Thymus (tissue), 11 donors: ENCODE results near the gene CYP21A2. TPM values are rescaled to one million over a fixed set of nuclear protein-coding genes. Genes with fewer than 3 reads are reported as not detected.
"Not testable (repeated sequence)": the region's sequence is repeated elsewhere in the genome, so short reads cannot be mapped to it uniquely, and the experiment has no call there.

Experiments
- DNase-seq, 9 donors: peaks; one replicate each; pipeline ENCODE4 v3.0.0-alpha.2; 2013; ENCODE audit warnings: low spot score in 9 of 9, low read depth in 6 of 9, missing footprints in 1 of 9
- H3K27ac ChIP-seq, 2 donors: one replicate each; pipeline ENCODE4 v1.5.1; 2013; ENCODE audit warnings: control low read depth in 1 of 2, low read depth in 1 of 2, low read length in 1 of 2, mild to moderate bottlenecking in 1 of 2, moderate library complexity in 1 of 2
- H3K27me3 ChIP-seq, 2 donors: one replicate each; pipeline ENCODE4 v1.5.1; 2013; ENCODE audit warnings: low read length in 1 of 2; ENCODE audit not compliant: control insufficient read depth in 2 of 2, insufficient read depth in 1 of 2
- H3K36me3 ChIP-seq, 2 donors: one replicate each; pipeline ENCODE4 v1.5.1; 2013; ENCODE audit warnings: low read length in 1 of 2, mild to moderate bottlenecking in 1 of 2, moderate library complexity in 1 of 2; ENCODE audit not compliant: control insufficient read depth in 2 of 2, insufficient read depth in 2 of 2
- H3K4me1 ChIP-seq, 2 donors: one replicate each; pipeline ENCODE4 v1.5.1; 2013; ENCODE audit warnings: low read length in 2 of 2; ENCODE audit not compliant: control insufficient read depth in 2 of 2, insufficient read depth in 2 of 2
- H3K4me3 ChIP-seq, 2 donors: one replicate each; pipeline ENCODE4 v1.5.1; 2013; ENCODE audit warnings: low read length in 2 of 2, control low read depth in 1 of 2, mild to moderate bottlenecking in 1 of 2
- H3K9me3 ChIP-seq, 2 donors: one replicate each; pipeline ENCODE4 v1.5.1; 2013; ENCODE audit warnings: low read length in 1 of 2, mild to moderate bottlenecking in 1 of 2; ENCODE audit not compliant: control insufficient read depth in 2 of 2, insufficient read depth in 1 of 2
- WGBS: extraction: QIAGEN DNeasy Blood & Tissue Kit; methylation state at CpG from one replicate; pipeline ENCODE4 v1.1.7; 2013; 5-methylcytosine and 5-hydroxymethylcytosine counted together
- polyA plus RNA-seq: library from polyadenylated mRNA; stranded (reverse); fragments of 200-250 nt; gene quantifications from one replicate; pipeline ENCODE4 v1.2.3, GENCODE V29; 2013
- total RNA-seq: library from RNA; stranded (reverse); fragments of 120-200 nt; gene quantifications from one replicate; pipeline ENCODE4 v1.2.4, GENCODE V29; 2013
- donor health status: healthy.

Gene CYP21A2
- total and polyA plus RNA-seq, 2 donors, result 0.24 to 15.7 TPM

GRCh38 chr6:32005991-32006529, 32.2 kb upstream of the CYP21A2 start:
- WGBS, result 84% methylated on average over 8 of the region's 8 CpGs
- H3K36me3 ChIP-seq, H3K9me3 ChIP-seq, H3K4me3 ChIP-seq, H3K27me3 ChIP-seq, H3K27ac ChIP-seq, H3K4me1 ChIP-seq, DNase-seq: not testable (repeated sequence)

DNA sequence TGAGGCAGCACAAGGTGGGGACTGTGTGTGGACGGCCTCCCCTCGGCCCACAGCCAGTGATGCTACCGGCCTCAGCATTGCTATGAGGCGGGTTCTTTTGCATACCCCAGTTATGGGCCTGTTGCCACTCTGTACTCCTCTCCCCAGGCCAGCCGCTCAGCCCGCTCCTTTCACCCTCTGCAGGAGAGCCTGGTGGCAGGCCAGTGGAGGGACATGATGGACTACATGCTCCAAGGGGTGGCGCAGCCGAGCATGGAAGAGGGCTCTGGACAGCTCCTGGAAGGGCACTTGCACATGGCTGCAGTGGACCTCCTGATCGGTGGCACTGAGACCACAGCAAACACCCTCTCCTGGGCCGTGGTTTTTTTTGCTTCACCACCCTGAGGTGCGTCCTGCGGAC, 31.1 kb upstream of the CYP21A2 start:
- not testable (repeated sequence) for DNase-seq, H3K4me3 ChIP-seq, H3K4me1 ChIP-seq, H3K36me3 ChIP-seq, H3K9me3 ChIP-seq, H3K27me3 ChIP-seq, H3K27ac ChIP-seq
- WGBS, result 91% methylated on average over 12 of the region's 12 CpGs

DNA sequence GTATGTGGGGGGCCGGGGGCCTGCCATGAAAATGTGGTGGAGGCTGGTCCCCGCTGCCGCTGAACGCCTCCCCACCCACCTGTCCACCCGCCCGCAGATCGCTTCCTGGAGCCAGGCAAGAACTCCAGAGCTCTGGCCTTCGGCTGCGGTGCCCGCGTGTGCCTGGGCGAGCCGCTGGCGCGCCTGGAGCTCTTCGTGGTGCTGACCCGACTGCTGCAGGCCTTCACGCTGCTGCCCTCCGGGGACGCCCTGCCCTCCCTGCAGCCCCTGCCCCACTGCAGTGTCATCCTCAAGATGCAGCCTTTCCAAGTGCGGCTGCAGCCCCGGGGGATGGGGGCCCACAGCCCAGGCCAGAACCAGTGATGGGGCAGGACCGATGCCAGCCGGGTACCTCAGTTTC, 30.2 kb upstream of the CYP21A2 start:
- H3K36me3 ChIP-seq, H3K27ac ChIP-seq, H3K27me3 ChIP-seq, H3K9me3 ChIP-seq, H3K4me1 ChIP-seq, H3K4me3 ChIP-seq, DNase-seq: not testable (repeated sequence)
- WGBS, result no CpG with 5 or more reads among the region's 24 CpGs

- H3K9me3 ChIP-seq, H3K4me3 ChIP-seq, H3K27me3 ChIP-seq, H3K36me3 ChIP-seq, H3K4me1 ChIP-seq, H3K27ac ChIP-seq, DNase-seq: not testable (repeated sequence)
- 60% methylated on average over 7 of the region's 12 CpGs for WGBS
Measured at GRCh38 chr6:32008616-32009015, 29.6 kb upstream of the CYP21A2 start.

DNA sequence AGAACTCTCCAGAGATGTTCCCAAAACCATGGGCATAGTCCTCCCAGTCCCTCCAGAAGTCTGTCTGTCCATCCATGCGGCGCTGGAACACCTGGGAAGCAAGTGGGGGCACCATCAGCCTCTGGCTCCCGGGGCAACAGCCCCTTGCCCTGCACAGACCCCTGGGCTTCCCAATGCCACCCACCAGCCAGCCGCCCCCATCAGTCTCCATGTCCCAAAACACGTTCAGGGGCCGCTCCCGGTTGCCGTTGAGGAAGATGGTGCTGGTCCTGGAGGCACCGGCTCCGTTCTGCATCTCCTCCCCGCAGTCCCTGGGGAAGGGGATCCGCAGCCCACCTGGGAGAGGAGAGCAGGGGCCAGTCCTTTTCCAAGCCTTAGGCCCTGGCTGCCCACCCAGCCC, 28.7 kb upstream of the CYP21A2 start:
- DNase-seq, H3K36me3 ChIP-seq, H3K9me3 ChIP-seq, H3K4me3 ChIP-seq, H3K27me3 ChIP-seq, H3K27ac ChIP-seq, H3K4me1 ChIP-seq: not testable (repeated sequence)
- WGBS, result 77% methylated on average over 5 of the region's 12 CpGs

- not testable (repeated sequence) for DNase-seq, H3K4me3 ChIP-seq, H3K9me3 ChIP-seq, H3K27me3 ChIP-seq, H3K4me1 ChIP-seq, H3K36me3 ChIP-seq, H3K27ac ChIP-seq
- 89% methylated on average over 17 of the region's 27 CpGs for WGBS
Measured at GRCh38 chr6:32010856-32011530, 27.2 kb upstream of the CYP21A2 start.

GRCh38 chr6:32012941-32013617, 25.1 kb upstream of the CYP21A2 start:
- not testable (repeated sequence) for H3K9me3 ChIP-seq, DNase-seq, H3K27ac ChIP-seq

GRCh38 chr6:32013738-32014137, 24.5 kb upstream of the CYP21A2 start:
- not testable (repeated sequence) for DNase-seq, H3K4me1 ChIP-seq, H3K36me3 ChIP-seq, H3K27me3 ChIP-seq, H3K27ac ChIP-seq, H3K4me3 ChIP-seq, H3K9me3 ChIP-seq
- no CpG with 5 or more reads among the region's 5 CpGs for WGBS

More at GRCh38 chr6:32012941-32013617, 25.1 kb upstream of the CYP21A2 start:
- H3K36me3 ChIP-seq, H3K4me1 ChIP-seq, H3K27me3 ChIP-seq, H3K4me3 ChIP-seq: not testable (repeated sequence)
- 97% methylated on average over 16 of the region's 17 CpGs for WGBS

- not testable (repeated sequence) for H3K27me3 ChIP-seq, H3K27ac ChIP-seq, H3K4me1 ChIP-seq, H3K9me3 ChIP-seq, H3K4me3 ChIP-seq, H3K36me3 ChIP-seq, DNase-seq
- WGBS, result no CpG with 5 or more reads among the region's 6 CpGs
Measured at GRCh38 chr6:32014547-32014946, 23.7 kb upstream of the CYP21A2 start, which contains the start of gene C4B. Gene C4B, plus strand, starts transcription at chr6:32014795. Its CDS starts 51 bp downstream, at chr6:32014846.
